HL-60/S4 treated with phorbol 12-myristate 13-acetate at 8.2 ng/mL for 4 days and 3 days (cell line): Measurements from ENCODE around the gene ADGRF5.
"Not testable (repeated sequence)": the region's sequence is repeated elsewhere in the genome, so short reads cannot be mapped to it uniquely, and the experiment has no call there.

Source experiments
- in situ Hi-C: fragments of 300-500 bp; cut with MboI; formaldehyde crosslinking; loops from 2 replicates; pipeline ENCODE4 v1.15.0; 2022; ENCODE audit warnings: low sequenced_read_pairs

ADGRF5 gene

DNA sequence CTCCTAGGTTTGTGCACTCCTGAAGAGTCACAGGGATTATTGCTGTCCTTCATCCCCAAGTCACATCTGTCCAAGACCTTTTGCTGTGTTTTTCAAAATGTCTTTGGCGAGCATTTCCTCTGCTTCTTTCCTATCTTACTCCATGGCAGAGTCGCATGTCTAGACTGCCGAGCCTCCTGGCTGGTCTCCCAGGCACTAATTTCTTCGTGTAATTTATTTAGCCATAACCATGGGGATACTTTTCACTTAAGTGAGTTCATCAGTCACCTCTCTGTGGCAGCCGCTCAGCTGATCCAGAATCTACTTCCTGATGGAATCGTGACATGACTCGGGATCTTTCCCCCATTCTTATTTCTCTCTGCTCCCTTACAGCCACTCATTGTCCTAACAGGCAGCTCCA, 25.8 kb downstream of the ADGRF5 start:
- in situ Hi-C loops, result no loop called here

- in situ Hi-C loops, result no loop called here
These were observed 27.3 kb downstream of the ADGRF5 start for GRCh38 chr6:46894433-46894832.

DNA sequence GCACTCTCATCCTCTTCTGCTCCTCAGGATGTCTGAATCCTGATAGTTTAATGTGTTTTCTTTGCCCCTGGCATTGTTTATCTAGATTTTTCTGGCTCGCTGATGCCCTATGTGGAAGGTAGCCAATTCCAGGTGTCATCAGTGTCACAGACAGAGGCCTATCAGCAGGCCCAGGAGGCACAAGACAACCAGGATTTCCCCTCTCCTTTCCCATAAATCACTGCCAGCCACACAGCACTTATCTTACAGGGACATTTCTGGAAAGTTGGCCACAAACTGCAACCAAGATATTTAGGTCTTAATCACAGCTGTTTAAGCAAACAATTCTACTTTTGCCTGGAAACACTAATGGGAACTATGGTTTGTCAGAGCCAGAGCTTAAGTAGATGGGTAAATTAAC, 28.1 kb downstream of the ADGRF5 start:
- in situ Hi-C loops, result no loop called here

- in situ Hi-C loops, result no loop called here
These were observed 30.4 kb downstream of the ADGRF5 start for GRCh38 chr6:46891252-46891795.

- in situ Hi-C loops, result no loop called here
These were observed 33.2 kb downstream of the ADGRF5 start for GRCh38 chr6:46888578-46888977.

- in situ Hi-C loops, result no loop called here
These were observed 33.7 kb downstream of the ADGRF5 start for GRCh38 chr6:46888031-46888430.

DNA sequence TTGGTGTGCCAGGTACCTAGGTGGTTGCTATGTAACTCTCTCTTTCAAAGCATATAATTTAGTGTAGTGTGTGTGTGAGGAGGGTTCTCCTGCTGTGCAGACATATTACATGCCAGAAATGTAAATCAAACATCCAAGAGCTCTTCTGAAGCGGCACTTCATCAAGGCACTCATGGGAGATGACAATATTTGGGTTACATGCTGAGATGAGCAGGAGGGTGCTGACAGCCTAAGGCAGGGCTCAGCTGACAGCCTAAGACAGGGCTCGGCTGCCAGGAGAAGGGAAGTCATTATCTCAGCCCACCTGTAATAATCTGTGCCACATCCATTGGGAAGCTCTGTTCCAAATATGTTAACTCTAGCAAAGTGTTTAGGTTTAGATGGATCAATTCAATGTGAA, 39.1 kb downstream of the ADGRF5 start:
- in situ Hi-C loops, result no loop called here

- in situ Hi-C loops, result no loop called here
These were observed 42.7 kb downstream of the ADGRF5 start for GRCh38 chr6:46879003-46879402.

DNA sequence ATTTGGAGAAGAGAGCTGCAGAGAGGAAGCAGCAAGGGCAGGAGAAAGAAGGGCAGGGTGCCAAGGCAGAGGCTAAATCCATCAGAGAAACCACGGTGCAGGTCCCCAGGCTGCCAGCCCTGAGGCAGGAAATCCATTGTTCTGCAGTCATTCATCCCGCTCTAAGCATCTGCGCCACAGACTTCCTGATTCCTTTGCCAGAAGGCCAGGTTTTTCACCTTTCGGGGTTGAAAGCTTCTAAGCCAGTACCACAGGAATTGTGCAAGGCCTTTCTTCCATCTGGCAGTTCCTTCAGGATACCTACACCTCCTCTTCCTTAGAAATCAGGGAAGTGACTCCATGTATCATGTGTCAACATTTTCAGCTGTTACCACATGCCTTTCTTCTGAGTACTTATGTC, 45.6 kb downstream of the ADGRF5 start:
- in situ Hi-C loops, result no loop called here

DNA sequence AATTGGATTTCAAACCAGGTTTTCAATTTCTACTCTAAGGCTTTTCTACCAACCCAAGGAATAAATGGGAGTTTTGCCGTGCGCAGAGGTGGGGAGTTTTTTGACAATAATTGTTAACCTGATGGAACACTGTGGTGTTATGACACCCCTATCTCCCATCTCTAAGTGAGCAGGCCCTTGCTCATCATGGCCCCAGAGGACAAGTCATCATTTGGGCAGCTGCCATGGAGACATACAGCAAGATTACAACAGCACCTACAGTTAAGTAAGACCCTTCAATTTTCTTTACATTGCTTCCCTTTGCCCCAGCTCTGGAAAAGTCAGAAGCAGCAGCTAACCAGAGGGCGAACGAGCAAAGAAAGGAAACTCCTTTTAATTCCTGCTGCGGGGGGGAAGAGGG, 54.3 kb downstream of the ADGRF5 start:
- in situ Hi-C loops, result no loop called here

DNA sequence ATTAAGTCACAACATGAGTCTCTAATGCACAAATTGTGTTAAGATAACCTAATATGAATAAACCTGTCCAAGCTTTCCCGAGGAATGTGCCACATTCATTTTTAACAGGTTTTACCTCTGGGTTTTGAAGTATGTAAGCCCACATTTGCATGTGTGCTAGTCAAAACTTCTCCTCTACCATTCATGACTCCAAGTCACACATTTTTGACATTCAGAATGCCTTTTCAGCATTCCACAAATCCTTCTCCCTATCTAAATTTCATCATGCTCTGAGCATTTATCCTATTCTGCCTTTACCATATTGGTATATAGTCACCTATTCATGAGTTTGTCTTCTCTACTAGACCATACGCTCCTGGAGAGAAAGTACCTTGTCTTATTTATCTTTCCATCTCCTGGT, 56.5 kb downstream of the ADGRF5 start:
- in situ Hi-C loops, result no loop called here

GRCh38 chr6:46863791-46864190, 57.9 kb downstream of the ADGRF5 start:
- in situ Hi-C loops, result no loop called here

DNA sequence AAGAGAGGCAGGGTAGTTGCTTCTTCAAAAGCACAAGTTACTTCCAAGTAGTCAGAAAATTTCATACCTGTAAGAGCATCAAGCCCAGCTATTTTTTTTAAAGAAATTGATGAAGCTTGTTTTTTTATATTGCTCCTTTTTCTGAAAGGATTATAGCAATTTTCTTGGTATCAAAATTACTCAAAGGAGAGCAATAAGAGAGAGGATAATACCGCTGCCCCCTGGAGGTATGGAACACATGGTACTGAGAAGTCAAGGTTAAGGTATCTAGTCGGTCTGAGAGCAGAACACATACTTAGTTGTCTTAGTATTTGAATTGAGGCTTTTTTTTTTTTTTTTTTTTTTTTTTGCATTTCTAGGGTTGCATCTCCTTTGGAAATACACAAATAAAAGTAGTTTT, 59.4 kb downstream of the ADGRF5 start:
- in situ Hi-C loops, result no loop called here

DNA sequence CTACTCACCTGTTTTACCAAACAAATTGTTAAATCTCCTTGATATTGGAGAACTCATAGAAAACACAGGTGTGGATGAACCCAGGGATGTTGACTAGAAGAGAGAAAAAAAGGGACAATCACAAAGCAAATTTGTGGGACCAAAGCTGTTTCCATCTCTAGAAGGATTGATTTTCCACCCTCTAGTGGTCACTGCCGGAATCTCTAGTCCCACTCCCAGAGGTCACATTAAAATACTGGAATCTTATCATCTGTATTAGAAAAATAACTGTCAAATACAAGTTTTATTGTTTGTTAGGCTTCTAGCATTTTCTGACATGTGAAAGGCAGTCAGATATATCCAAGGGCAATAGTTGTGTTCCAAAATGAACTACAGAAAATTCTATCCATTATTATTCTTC, 65.8 kb downstream of the ADGRF5 start:
- in situ Hi-C loops, result not testable (repeated sequence)

GRCh38 chr6:46851576-46851975, 70.2 kb downstream of the ADGRF5 start:
- in situ Hi-C loops, result not testable (repeated sequence)

GRCh38 chr6:46850792-46851191, 70.9 kb downstream of the ADGRF5 start:
- in situ Hi-C loops, result no loop called here

GRCh38 chr6:46849361-46849690, 72.4 kb downstream of the ADGRF5 start:
- in situ Hi-C loops, result no loop called here

- in situ Hi-C loops, result no loop called here
These were observed 72.9 kb downstream of the ADGRF5 start for GRCh38 chr6:46848684-46849360.

GRCh38 chr6:46845126-46845525, 76.6 kb downstream of the ADGRF5 start:
- in situ Hi-C loops, result no loop called here

- in situ Hi-C loops, result not testable (repeated sequence)
These were observed 79.4 kb downstream of the ADGRF5 start for GRCh38 chr6:46842252-46842846.

- in situ Hi-C loops, result no loop called here
These were observed 83.7 kb downstream of the ADGRF5 start for GRCh38 chr6:46838033-46838432.

DNA sequence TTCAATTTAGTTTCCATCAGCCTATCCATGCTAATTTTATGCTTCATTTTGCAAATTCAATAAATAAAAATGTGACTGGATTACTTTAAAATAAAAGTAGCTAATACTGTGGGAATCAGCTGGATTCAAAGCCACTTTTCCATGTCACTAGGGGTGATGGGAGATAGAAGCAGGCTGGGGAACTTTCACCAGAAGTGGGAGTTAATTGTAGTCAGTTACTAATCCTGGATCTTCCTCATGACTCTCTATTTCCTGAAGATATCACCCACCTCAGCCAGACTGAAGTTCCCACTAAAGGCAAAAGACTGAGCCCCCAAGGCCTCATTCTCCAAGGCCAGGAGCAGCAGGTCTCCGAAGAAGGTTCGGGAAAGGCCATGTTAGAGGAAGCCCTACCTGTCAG, 86.7 kb downstream of the ADGRF5 start:
- in situ Hi-C loops, result not testable (repeated sequence)
